Measurements from ENCODE around the gene ZCWPW1. TPM values are rescaled to one million over a fixed set of nuclear protein-coding genes. Genes with fewer than 3 reads are reported as not detected.

ZCWPW1 gene
- total and polyA plus RNA-seq, 2 donors (not counting 1 experiment from before 2014, with no cell fraction given): 1.1 to 2.8 TPM

- DNase-seq (ENCODE audit: low read depth in 2 of 2): no peak
- H3K79me2 ChIP-seq (ENCODE audit: control insufficient read depth, insufficient read depth, low read length): no peaks in the 10 kb centered on the region
- H3K36me3 ChIP-seq (ENCODE audit: control insufficient read depth, insufficient read depth, low read length): peaks cover 11% of the 10 kb centered on the region
- H4K20me1 ChIP-seq (ENCODE audit: control insufficient read depth, extremely low read depth, insufficient read depth, low read length): no peaks in the 10 kb centered on the region
- no peak overlapping the region for H2AFZ ChIP-seq (ENCODE audit: low read length)
- H3K4me1 ChIP-seq (ENCODE audit: control insufficient read depth, extremely low read depth, insufficient read depth, low read length): peaks cover 2% of the 10 kb centered on the region
- no peak overlapping the region for H3K4me2 ChIP-seq (ENCODE audit: extremely low read depth, insufficient read depth, low read length)
- no peak overlapping the region for H3K27ac ChIP-seq (ENCODE audit: insufficient read depth, low read length)
- no peaks in the 10 kb centered on the region for H3K9me3 ChIP-seq (ENCODE audit: control insufficient read depth, insufficient read depth, low read depth, low read length)
- no peak overlapping the region for H3K9ac ChIP-seq (ENCODE audit: insufficient read depth, low read length)
- TF ChIP-seq EZH2 (IDR thresholded peaks at IDR 0.05; ENCODE audit: low read length, missing control alignments): no peak
- no peak for TF ChIP-seq CTCF (conservative IDR thresholded peaks at IDR 0.05 in 1 of 2, IDR thresholded peaks at IDR 0.05 in 1 of 2; ENCODE audit: low read depth in 1 of 2, low read length in 2 of 2)
- no peaks in the 10 kb centered on the region for H3K27me3 ChIP-seq (ENCODE audit: control insufficient read depth, insufficient read depth, low read length)
- no peak overlapping the region for H3K4me3 ChIP-seq (replicated peaks in 1 of 4; ENCODE audit: control extremely low read depth in 1 of 4, insufficient read depth in 1 of 4, low read depth in 3 of 4, low read length in 4 of 4)
Measured at GRCh38 chr7:100466653-100467605, 38.4 kb upstream of the ZCWPW1 start.

GRCh38 chr7:100465702-100466311 lies 37.3 kb upstream of the ZCWPW1 start:
- H3K36me3 ChIP-seq (ENCODE audit: control insufficient read depth, insufficient read depth, low read length): peaks cover 10% of the 10 kb centered on the region
- H3K27me3 ChIP-seq (ENCODE audit: control insufficient read depth, insufficient read depth, low read length): no peaks in the 10 kb centered on the region
- H3K27ac ChIP-seq (ENCODE audit: insufficient read depth, low read length): no peak overlapping the region
- no peak overlapping the region for H3K9ac ChIP-seq (ENCODE audit: insufficient read depth, low read length)
- H4K20me1 ChIP-seq (ENCODE audit: control insufficient read depth, extremely low read depth, insufficient read depth, low read length): no peaks in the 10 kb centered on the region
- H3K9me3 ChIP-seq (ENCODE audit: control insufficient read depth, insufficient read depth, low read depth, low read length): no peaks in the 10 kb centered on the region
- no peaks in the 10 kb centered on the region for H3K79me2 ChIP-seq (ENCODE audit: control insufficient read depth, insufficient read depth, low read length)
- H3K4me1 ChIP-seq (ENCODE audit: control insufficient read depth, extremely low read depth, insufficient read depth, low read length): peaks cover 2% of the 10 kb centered on the region
- peak; percentile 74 to 79 for DNase-seq (ENCODE audit: low read depth in 2 of 2)
- TF ChIP-seq EZH2 (IDR thresholded peaks at IDR 0.05; ENCODE audit: low read length, missing control alignments): no peak
- peak; percentile 66 to 76 for TF ChIP-seq CTCF (conservative IDR thresholded peaks at IDR 0.05 in 1 of 2, IDR thresholded peaks at IDR 0.05 in 1 of 2; ENCODE audit: low read depth in 1 of 2, low read length in 2 of 2)
- no peak overlapping the region for H3K4me2 ChIP-seq (ENCODE audit: extremely low read depth, insufficient read depth, low read length)
- H2AFZ ChIP-seq (ENCODE audit: low read length): no peak overlapping the region
- no peak overlapping the region for H3K4me3 ChIP-seq (replicated peaks in 1 of 4; ENCODE audit: control extremely low read depth in 1 of 4, insufficient read depth in 1 of 4, low read depth in 3 of 4, low read length in 4 of 4)

GRCh38 chr7:100465299-100465698 lies 36.8 kb upstream of the ZCWPW1 start:
- H3K9me3 ChIP-seq (ENCODE audit: control insufficient read depth, insufficient read depth, low read depth, low read length): no peaks in the 10 kb centered on the region
- H3K79me2 ChIP-seq (ENCODE audit: control insufficient read depth, insufficient read depth, low read length): no peaks in the 10 kb centered on the region
- H3K4me3 ChIP-seq (replicated peaks in 1 of 4; ENCODE audit: control extremely low read depth in 1 of 4, insufficient read depth in 1 of 4, low read depth in 3 of 4, low read length in 4 of 4): no peak overlapping the region
- H3K9ac ChIP-seq (ENCODE audit: insufficient read depth, low read length): no peak overlapping the region
- H4K20me1 ChIP-seq (ENCODE audit: control insufficient read depth, extremely low read depth, insufficient read depth, low read length): no peaks in the 10 kb centered on the region
- H3K4me1 ChIP-seq (ENCODE audit: control insufficient read depth, extremely low read depth, insufficient read depth, low read length): peaks cover 2% of the 10 kb centered on the region
- H3K36me3 ChIP-seq (ENCODE audit: control insufficient read depth, insufficient read depth, low read length): peaks cover 10% of the 10 kb centered on the region
- DNase-seq (ENCODE audit: low read depth in 2 of 2): peak in 1 of 2 donors; percentile 47
- no peak overlapping the region for H3K27ac ChIP-seq (ENCODE audit: insufficient read depth, low read length)
- no peaks in the 10 kb centered on the region for H3K27me3 ChIP-seq (ENCODE audit: control insufficient read depth, insufficient read depth, low read length)
- no peak overlapping the region for H3K4me2 ChIP-seq (ENCODE audit: extremely low read depth, insufficient read depth, low read length)
- TF ChIP-seq CTCF (conservative IDR thresholded peaks at IDR 0.05 in 1 of 2, IDR thresholded peaks at IDR 0.05 in 1 of 2; ENCODE audit: low read depth in 1 of 2, low read length in 2 of 2): no peak
- no peak for TF ChIP-seq EZH2 (IDR thresholded peaks at IDR 0.05; ENCODE audit: low read length, missing control alignments)
- H2AFZ ChIP-seq (ENCODE audit: low read length): no peak overlapping the region
